ENCODE results near the gene ARHGAP24.
"Not testable (repeated sequence)": the region's sequence is repeated elsewhere in the genome, so short reads cannot be mapped to it uniquely, and the experiment has no call there.

The ARHGAP24 gene

GRCh38 chr4:85963231-85963630 lies 488.3 kb downstream of the ARHGAP24 start:
- no peak for DNase-seq (ENCODE audit: low read depth)

- no peak for DNase-seq (ENCODE audit: low read depth)
These were observed 489.3 kb downstream of the ARHGAP24 start for GRCh38 chr4:85964298-85964697.

DNA sequence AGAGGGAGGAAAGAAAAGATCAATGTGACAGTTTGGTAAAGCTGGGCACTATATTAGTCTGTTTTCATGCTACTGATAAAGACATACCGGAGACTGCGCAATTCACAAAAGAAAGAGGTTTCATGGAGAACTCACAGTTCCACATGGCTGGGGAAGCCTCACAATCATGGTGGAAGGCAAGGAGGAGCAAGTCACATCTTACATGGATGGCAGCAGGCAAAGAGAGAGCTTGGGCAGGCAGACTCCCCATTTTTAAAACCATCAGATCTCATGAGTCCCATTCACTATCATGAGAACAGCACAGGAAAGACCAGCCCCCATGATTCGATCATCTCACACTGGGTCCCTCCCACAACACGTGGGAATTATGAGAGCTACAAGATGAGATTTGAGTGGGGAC lies 490.1 kb downstream of the ARHGAP24 start:
- not testable (repeated sequence) for DNase-seq (ENCODE audit: low read depth)

- no peak for DNase-seq (ENCODE audit: low read depth)
These were observed 490.6 kb downstream of the ARHGAP24 start for GRCh38 chr4:85965529-85965928.

GRCh38 chr4:85966373-85966772 lies 491.4 kb downstream of the ARHGAP24 start:
- DNase-seq (ENCODE audit: low read depth): no peak

DNA sequence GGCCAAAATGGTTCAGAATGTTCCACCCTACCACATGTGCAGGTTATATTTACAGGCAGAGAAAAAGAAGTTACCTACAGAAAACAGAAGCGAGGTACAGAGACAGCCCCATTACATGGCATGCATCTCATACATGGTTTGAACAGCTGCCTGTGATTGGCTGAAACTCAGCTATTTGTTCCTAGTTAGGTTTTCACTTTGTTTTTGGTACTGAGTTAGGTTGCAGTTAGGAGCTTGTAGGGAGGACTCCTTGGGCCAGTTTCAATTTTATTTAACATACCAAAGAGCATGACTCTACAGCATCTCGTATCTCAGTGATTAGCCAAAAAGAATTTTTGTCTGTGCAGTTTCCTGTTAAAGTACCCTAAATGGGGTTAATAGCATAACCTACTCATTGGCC lies 492.9 kb downstream of the ARHGAP24 start:
- DNase-seq (ENCODE audit: low read depth): no peak

- DNase-seq (ENCODE audit: low read depth): no peak
These were observed 494.2 kb downstream of the ARHGAP24 start for GRCh38 chr4:85968945-85969819.

DNA sequence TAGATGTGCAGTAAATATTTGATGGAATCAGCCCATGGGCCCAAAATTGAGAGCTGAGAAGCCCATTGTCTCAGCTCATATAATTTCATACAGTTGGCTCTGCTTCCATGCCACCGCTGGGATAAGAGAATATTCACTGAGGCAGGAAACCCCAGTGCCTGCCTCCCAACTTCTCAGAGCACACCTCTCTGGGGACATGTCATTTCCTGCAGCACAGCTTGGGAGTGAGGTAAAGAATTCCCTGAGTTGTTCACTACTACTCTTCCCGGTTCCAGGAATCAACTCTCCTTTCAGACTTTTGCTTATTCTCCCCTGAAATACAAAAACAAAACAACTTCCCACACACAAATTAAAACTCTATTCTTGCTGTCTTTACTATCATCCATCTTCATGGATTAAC lies 495.6 kb downstream of the ARHGAP24 start:
- DNase-seq (ENCODE audit: low read depth): no peak

GRCh38 chr4:85979276-85979675 lies 504.3 kb downstream of the ARHGAP24 start:
- no peak for DNase-seq (ENCODE audit: low read depth)

DNA sequence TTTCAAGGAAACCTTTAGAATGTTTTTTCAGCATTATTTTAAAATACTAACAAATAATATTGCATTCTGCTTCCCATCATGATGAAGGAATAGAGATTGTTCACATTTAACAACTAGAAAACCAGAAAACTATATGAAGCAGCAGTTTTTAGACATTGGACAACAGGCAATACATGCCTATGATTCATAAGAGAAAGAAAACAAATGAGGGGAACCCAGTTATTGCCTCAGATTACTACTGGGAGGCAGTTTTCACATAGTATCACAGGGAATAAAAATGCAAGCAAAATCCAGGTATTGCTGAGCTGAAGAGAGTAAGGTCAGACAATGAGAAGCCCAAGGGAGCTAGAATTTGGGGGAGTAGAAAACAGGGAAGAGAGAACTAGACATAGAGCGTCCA lies 511.3 kb downstream of the ARHGAP24 start:
- DNase-seq (ENCODE audit: low read depth): no peak

- no peak for DNase-seq (ENCODE audit: low read depth)
These were observed 518.7 kb downstream of the ARHGAP24 start for GRCh38 chr4:85993641-85994040.

- DNase-seq (ENCODE audit: low read depth): no peak
These were observed 519.6 kb downstream of the ARHGAP24 start for GRCh38 chr4:85994576-85994975.

GRCh38 chr4:85995361-85995760 lies 520.4 kb downstream of the ARHGAP24 start:
- DNase-seq (ENCODE audit: low read depth): no peak

- DNase-seq (ENCODE audit: low read depth): no peak
These were observed 526.6 kb downstream of the ARHGAP24 start for GRCh38 chr4:86001591-86001990.

GRCh38 chr4:86004030-86004429 lies 529.1 kb downstream of the ARHGAP24 start:
- no peak for DNase-seq (ENCODE audit: low read depth)

GRCh38 chr4:86006057-86006456 lies 531.1 kb downstream of the ARHGAP24 start:
- no peak for DNase-seq (ENCODE audit: low read depth)

- DNase-seq (ENCODE audit: low read depth): no peak
These were observed 532.1 kb downstream of the ARHGAP24 start for GRCh38 chr4:86007042-86007441.

GRCh38 chr4:86011117-86011516 lies 536.2 kb downstream of the ARHGAP24 start:
- no peak for DNase-seq (ENCODE audit: low read depth)

DNA sequence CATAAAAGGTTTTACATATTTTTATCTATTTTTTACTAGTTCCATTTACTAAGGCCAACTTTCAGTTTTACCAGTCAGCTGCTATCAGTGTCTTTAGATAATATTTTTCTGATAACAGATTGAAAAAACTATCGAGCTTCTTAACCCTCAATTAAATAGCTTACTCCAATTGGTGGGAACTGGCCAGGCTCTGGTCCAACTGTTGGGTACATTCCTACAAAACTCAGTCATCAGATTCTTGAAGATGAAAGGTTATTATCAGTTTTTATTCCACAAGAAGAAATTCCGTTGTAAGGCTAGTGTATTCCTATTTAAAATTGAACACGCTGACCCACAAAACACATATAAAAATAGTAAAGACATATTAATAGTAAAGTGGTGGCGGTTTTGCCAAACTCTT lies 538.7 kb downstream of the ARHGAP24 start:
- no peak for DNase-seq (ENCODE audit: low read depth)

DNA sequence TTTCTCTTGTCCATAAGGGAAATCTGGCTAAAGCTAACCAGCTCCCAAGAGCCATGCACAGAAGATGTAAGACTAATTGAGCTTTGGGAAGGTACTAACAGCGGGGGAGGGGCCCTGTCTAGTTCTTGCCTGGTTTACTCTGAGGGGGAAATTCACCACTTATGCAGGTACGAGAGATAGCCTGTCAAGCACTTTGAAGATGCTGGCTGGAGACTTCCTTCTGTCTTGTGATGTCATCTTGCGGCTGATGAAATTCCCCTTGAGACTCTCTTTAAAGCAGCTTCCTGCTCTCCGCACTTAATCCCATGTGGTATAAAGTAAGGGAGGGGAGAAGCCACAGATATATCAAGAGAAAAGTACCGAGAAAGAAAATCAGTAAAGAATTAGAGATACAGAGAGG lies 539.6 kb downstream of the ARHGAP24 start:
- no peak for DNase-seq (ENCODE audit: low read depth)

DNA sequence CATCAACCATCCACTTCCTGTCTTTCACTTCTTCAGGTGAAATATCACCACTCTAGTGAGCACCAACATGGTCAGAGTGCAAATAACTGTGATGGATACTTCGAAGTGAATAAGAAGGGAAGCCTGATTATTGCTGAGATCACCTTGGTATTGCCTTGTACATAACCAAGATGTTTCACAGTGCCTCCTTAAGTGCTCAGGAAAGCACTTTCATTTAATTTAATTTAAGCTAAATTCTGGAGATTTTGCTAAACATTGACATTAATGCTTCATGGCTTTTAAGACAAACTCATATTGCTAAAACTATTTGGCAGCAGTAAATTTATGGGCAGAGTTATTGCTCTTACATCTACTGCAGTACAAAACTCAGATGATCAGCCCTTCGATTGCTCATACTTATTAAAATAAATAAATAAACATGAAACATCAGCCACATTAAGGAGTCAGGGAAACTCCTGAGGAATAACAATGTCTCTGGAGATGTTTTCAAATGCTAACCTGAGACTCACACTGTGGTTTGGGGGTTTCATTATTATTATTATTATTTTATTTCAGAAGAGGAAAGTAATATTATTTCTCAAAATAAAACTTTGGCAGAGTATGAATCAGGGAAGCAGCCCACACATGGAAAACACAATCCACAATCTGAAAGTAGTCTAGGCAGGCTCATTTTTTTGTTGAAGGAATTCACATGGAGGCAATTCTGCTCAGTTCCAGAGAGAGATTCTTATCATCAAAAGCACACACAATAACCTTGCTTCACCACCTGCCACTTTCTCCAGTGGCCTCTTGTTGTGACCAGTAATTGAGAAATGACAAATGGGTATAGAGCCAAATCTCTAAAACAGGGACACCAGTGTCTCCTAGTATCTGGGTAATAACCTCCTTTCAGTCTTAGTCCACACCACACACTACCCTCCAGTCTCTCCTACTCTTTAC lies 540.7 kb downstream of the ARHGAP24 start:
- DNase-seq (ENCODE audit: low read depth): no peak

- DNase-seq (ENCODE audit: low read depth): no peak
These were observed 544.4 kb downstream of the ARHGAP24 start for GRCh38 chr4:86019362-86019761.

DNA sequence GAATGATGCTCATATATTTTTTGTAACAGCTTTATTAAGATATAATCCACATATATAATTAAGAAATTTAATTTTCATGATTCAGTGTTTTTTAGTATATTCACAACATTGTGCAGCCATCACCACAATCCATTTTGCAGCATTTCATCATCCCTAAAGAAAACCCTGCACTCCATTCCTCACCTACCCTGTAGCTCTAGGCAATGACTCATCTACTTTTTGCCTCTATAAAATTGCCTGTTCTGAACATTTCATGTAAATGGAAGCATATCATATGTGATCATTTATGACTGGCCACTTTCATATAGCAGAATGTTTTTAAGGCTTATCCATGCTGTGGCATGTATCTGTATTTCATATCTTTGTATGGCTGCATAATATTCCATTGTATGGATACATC lies 545.0 kb downstream of the ARHGAP24 start:
- DNase-seq (ENCODE audit: low read depth): no peak

Measured in stimulated activated CD8-positive, alpha-beta memory T cell treated with anti-CD3 and anti-CD28 coated beads, Interleukin-12 subunit alpha, Interleukin-12 subunit beta, amount 100 ng/mL, for 4 hours (primary cell).